ENCODE results near the gene MYRIP. TPM values are rescaled to one million over a fixed set of nuclear protein-coding genes. Genes with fewer than 3 reads are reported as not detected.

Gene MYRIP
- total and polyA plus RNA-seq, 2 of the 4 experiments (the other 2 are of a cell fraction): not detected

DNA sequence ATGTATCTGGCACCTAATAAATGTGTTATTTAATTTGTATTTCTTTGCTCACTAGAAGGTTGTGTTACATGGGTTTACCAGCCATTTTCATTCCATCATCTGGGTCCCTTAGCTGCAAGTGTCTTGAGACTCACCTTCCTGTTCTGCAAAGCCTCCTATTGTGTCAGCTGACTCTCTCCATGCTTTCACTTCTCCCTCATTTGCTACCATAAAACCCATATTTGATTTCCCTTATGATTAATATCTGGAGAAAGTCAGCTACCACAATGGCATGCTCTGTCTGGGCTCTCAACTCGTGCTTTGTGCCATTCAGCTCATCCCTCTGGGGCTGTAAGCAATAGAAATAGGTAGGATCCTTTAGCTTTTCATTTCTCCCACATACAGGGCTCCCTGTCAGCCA is 420.6 kb downstream of the MYRIP start:
- H3K18ac ChIP-seq (ENCODE audit: low read depth, low read length): no peak overlapping the region
- H2BK20ac ChIP-seq (ENCODE audit: low read depth, low read length): no peak overlapping the region
- H4K8ac ChIP-seq (ENCODE audit: low read depth in 2 of 2, low read length in 2 of 2): no peak overlapping the region
- H3K4me1 ChIP-seq (ENCODE audit: control insufficient read depth, insufficient read depth, low read length): no peaks in the 10 kb centered on the region
- no peak overlapping the region for H2BK120ac ChIP-seq (ENCODE audit: low read depth, low read length)
- no peaks in the 10 kb centered on the region for H3K9me3 ChIP-seq (ENCODE audit: control insufficient read depth, insufficient read depth, low read length)
- H4K20me1 ChIP-seq (ENCODE audit: insufficient read depth, low read length): no peaks in the 10 kb centered on the region
- H3K36me3 ChIP-seq (ENCODE audit: control insufficient read depth, insufficient read depth, low read length): no peaks in the 10 kb centered on the region
- CTCF ChIA-PET: no interaction called here
- no peak overlapping the region for H3K14ac ChIP-seq (replicated peaks; ENCODE audit: low read depth, low read length)
- no peak overlapping the region for H3K4me3 ChIP-seq (ENCODE audit: insufficient read depth, low read depth, low read length)
- no CpG with 5 or more reads among the region's 1 CpG for WGBS, 2 experiments (ENCODE audit: extremely low coverage in 2 of 2, insufficient read length in 1 of 2)
- no peak overlapping the region for H2BK15ac ChIP-seq (ENCODE audit: low read depth, low read length)
- no peak overlapping the region for H3K56ac ChIP-seq (ENCODE audit: extremely low read depth, insufficient read depth, low read length)
- no peak overlapping the region for H4K91ac ChIP-seq (ENCODE audit: insufficient read depth, low read depth, low read length)
- H3K9me1 ChIP-seq (ENCODE audit: insufficient read depth, low read length): no peaks in the 10 kb centered on the region
- no peaks in the 10 kb centered on the region; the same call in 1 of the 2 replicates for H3K27me3 ChIP-seq (ENCODE audit: control insufficient read depth, insufficient read depth, low read length)
- H3K79me1 ChIP-seq (ENCODE audit: low read depth in 1 of 2, low read length in 2 of 2): no peaks in the 10 kb centered on the region
- intact Hi-C loops (cut with micrococcal nuclease): no loop called here
- POLR2A ChIA-PET (ENCODE audit: unreplicated experiment): no interaction called here
- BruUV-seq (replicated peaks): no TSS peak
- no peak overlapping the region for H4K5ac ChIP-seq (ENCODE audit: low read depth, low read length)
- H3K23ac ChIP-seq (ENCODE audit: low read depth, low read length): no peak overlapping the region
- no peak overlapping the region for H2BK5ac ChIP-seq (ENCODE audit: low read depth, low read length, poor library complexity, severe bottlenecking)
- H3K4me2 ChIP-seq (ENCODE audit: low read depth, low read length): no peak overlapping the region
- no peak for TF ChIP-seq POLR2A (IDR thresholded peaks at IDR 0.05; ENCODE audit: low read depth, low read length)
- no peak overlapping the region for H2AK9ac ChIP-seq (replicated peaks; ENCODE audit: low read depth, low read length, poor library complexity)
- no peak overlapping the region for H3K27ac ChIP-seq (ENCODE audit: insufficient read depth, low read length)
- dilution Hi-C loops (cut with HindIII; ENCODE audit: low sequenced_read_pairs, unreplicated experiment): no loop called here
- in situ Hi-C loops (cut with MboI; ENCODE audit: low sequenced_read_pairs): no loop called here
- H2AFZ ChIP-seq (replicated peaks; ENCODE audit: low read length, poor library complexity): no peak overlapping the region
- no peak overlapping the region for H3K9ac ChIP-seq (ENCODE audit: low read depth, low read length)
- DNase-seq: no peak
- ATAC-seq (ENCODE audit: low read depth): no peak
- no peak overlapping the region for H3K4ac ChIP-seq (ENCODE audit: low read depth, low read length)
- H2AK5ac ChIP-seq (ENCODE audit: low read depth, low read length): no peak overlapping the region
